Frontal cortex (tissue), 4 donors: Measurements from ENCODE around the gene TRAF2. TPM values are rescaled to one million over a fixed set of nuclear protein-coding genes. Genes with fewer than 3 reads are reported as not detected.
A peak's percentile ranks its signal among the peaks of the same experiment; 100 is the strongest.
"Not testable (repeated sequence)": the region's sequence is repeated elsewhere in the genome, so short reads cannot be mapped to it uniquely, and the experiment has no call there.

Experiments
- DNase-seq, 2 donors: peaks; one replicate each; pipeline ENCODE4 v3.0.0; 2012; ENCODE audit warnings: low spot score in 2 of 2
- FAIRE-seq: peaks from 2 replicates; lab custom pipeline; 2012; peaks lifted over from hg19 to GRCh38; lab: Jason Lieb, UNC
- total RNA-seq: library from RNA; depleted of rRNA; stranded (reverse); fragments of >200 nt; gene quantifications from one replicate; pipeline ENCODE4 v1.2.3, GENCODE V29; 2014
- donor health status: control.
- donor health status: control.
- donor health status: control.

TRAF2 gene
- total RNA-seq, 1 donor from 2014 or later = 7.3 TPM

DNA sequence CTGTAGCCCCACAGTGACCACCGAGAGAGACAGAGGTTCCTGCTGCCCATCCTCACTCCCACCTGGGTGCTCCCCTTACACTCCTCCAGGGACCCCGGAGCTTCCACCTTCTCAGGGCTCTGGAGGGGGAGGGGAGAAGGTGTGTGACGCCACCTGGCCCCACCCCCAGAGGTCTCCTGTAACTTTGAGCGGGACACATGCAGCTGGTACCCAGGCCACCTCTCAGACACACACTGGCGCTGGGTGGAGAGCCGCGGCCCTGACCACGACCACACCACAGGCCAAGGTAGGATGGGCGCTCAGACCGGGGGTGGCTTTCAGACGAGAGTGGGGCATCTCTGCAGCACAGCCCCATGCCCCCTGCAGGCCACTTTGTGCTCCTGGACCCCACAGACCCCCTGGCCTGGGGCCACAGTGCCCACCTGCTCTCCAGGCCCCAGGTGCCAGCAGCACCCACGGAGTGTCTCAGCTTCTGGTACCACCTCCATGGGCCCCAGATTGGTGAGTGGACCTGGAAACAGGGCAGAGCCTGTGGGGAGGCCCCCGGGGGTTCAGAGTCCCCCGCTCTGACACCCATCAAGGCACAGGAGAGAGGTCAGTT, 29.7 kb upstream of the TRAF2 start:
- FAIRE-seq (no peak), DNase-seq (no peak)

DNA sequence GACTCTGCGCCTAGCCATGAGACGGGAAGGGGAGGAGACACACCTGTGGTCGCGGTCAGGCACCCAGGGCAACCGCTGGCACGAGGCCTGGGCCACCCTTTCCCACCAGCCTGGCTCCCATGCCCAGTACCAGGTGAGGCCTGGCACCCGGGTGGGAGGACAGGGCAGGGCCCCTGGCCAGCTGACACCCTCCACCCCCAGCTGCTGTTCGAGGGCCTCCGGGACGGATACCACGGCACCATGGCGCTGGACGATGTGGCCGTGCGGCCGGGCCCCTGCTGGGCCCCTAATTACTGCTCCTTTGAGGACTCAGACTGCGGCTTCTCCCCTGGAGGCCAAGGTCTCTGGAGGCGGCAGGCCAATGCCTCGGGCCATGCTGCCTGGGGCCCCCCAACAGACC, 29.1 kb upstream of the TRAF2 start:
- no peak for FAIRE-seq
- no peak for DNase-seq

DNA sequence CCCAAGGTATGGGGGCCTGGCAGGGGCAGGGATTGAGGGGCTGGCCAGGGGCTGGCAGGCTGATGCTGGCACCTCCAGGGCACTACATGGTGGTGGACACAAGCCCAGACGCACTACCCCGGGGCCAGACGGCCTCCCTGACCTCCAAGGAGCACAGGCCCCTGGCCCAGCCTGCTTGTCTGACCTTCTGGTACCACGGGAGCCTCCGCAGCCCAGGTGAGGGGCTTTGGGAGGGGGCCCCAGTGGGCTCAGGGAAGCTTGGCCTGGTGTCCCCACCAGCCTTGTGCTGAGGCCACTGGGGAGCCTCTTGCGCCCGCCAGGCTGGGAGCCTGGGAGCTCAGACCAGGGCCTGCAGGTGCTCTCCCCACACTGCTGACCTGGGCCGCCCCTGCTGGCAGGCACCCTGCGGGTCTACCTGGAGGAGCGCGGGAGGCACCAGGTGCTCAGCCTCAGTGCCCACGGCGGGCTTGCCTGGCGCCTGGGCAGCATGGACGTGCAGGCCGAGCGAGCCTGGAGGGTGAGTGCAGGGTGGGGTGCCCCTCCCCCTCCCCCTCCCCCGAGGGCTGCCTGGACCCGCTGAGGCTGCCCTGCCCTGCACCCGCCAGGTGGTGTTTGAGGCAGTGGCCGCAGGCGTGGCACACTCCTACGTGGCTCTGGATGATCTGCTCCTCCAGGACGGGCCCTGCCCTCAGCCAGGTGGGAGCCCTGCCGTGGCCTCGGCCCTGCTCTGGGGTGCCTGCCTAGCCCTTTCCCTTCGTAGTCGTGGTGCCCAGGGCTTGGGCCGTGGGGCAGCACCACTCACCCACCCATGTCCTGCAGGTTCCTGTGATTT, 28.5 kb upstream of the TRAF2 start:
- DNase-seq = no peak

DNA sequence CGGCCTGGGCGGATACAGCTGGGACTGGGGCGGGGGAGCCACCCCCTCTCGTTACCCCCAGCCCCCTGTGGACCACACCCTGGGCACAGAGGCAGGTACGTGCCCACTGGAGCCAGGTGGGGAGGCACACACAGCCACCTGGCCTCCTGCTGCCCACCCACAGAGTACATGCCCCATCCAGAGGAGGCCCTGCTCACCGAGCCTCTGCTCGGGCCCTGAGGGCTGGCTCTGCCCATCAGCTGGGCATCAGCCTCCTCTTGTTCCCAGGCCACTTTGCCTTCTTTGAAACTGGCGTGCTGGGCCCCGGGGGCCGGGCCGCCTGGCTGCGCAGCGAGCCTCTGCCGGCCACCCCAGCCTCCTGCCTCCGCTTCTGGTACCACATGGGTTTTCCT, 27.9 kb upstream of the TRAF2 start:
- FAIRE-seq (no peak), DNase-seq (no peak)

More for the DNA sequence above, 28.5 kb upstream of the TRAF2 start:
- FAIRE-seq = no peak

DNA sequence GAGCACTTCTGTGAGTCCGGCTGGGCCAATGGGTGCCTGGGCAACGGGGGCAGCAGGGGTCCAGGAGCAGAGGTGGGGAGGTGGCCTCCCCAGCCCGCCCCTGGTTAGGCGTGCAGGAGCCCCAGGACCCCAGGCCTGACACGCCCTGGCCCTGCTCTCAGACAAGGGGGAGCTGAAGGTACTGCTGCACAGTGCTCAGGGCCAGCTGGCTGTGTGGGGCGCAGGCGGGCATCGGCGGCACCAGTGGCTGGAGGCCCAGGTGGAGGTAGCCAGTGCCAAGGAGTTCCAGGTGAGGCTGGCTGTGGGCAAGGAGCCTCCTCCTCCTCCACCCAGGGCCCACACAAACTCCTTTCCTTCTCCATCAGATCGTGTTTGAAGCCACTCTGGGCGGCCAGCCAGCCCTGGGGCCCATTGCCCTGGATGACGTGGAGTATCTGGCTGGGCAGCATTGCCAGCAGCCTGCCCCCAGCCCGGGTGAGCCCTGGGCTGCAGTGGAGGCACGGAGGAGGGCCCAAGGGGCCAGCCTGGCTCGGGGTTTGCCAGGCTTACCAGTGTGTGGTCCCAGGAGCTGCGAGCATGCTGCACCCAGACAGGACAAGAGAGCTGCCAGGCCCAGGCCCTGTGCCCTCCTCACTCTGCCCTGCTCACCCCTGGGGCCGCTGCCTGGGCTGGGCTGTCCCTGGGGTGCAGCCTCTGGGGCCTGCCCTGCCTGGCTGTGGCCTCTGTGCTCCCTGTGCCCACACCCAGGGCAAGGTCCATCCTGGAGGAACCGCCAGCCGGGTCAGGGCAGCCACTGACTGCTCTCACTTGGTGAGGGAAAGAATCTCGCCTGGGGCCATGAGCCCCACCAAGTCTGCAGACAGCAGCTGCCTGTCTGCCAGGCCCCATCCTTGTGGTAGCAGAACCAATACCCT, 27.2 kb upstream of the TRAF2 start:
- DNase-seq = peak in 1 of 2 donors; percentile 76
- no peak for FAIRE-seq

DNA sequence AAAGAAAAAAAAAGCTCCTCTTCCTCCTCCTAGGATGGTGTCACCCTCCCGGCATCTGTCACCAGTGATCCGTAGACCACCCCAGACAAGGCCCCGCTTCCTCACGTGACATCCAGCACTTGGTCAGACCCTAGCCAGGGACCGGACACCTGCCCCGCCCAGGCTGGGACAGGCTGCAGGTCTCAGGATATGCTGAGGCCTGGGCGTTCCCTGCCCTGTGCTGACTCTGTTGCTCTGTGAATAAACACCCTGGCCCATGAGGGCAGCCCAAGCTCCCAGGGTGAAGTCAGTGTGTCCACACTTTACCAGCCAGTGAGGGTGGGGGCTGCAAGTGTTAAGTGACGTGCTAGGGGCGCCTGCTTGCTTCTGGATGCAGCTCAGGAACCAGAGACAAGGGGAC, 25.8 kb upstream of the TRAF2 start:
- FAIRE-seq (no peak), DNase-seq (no peak)

DNA sequence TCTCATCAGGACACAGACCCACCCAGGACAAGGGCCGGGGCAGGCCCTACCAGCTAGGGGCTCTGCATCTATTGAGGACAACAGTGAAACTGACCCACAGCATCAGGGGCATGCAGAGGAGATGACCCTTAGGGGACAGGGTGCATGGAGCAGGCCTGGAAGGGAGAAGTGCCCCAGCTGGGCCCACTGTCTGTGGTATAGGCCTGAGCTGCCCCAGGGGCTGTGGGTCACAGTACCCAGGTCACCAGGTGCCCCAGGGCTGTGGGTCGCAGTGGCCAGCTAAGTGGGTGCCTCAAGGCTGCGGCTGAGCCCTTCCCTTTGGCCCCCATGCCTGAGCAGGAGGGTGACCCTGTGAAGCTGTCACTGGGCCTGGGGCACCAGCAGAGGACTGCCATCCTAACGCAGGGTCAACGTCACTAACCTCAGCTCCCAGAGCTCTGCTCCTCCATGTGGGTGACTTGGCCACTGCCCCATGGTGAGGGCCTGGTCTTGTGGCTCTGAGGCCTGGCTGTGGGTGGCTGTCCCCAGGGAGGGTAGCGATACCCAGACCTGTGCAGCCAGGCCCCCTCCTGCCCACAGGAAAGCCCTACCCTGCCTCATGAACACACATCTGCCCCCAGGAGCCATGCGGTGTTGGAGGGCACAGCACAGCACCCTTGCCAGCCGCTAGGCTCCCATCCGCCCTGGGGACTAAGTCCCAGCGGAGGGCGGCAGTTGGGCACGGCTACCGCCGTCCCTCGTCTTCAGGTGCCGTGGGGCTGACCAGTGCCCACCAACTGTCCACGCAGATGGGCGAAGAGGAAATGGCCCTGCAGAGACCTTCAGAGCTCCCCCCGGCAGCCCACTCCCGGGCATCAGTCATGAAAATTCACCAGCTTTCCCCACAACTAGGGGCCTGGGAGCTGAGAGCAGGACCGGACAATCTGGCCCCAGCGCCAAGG, 25.1 kb upstream of the TRAF2 start:
- DNase-seq (no peak), FAIRE-seq (no peak)

DNA sequence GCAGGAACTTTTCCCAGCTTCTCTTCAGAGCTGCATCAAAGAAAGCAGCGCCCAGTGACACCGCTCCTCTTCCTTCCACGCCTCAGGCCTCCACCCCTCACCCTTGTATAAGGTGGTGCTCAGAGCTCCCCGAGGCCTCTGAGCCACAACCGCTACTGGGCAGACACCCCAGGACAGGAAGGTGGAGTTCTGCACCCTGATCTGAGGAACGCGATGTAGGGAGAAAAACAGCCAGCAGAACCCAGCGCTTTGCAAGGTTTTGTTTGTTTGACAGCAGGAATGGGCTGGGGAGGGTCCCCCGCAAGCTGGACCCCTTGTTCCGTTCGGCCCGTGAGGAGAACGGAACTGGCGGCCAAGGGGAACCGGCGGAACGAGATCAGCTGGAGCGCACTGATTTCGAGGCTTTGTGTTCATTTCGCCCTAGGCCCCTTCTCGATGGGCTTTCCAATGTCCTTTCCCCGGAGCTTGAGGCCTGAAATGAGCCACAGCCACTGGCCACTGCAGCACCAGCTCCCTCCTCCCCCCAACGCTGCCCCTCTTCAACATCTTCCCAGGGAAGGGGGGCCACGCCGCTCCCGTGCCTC, 24.4 kb upstream of the TRAF2 start:
- DNase-seq (no peak), FAIRE-seq (no peak)

DNA sequence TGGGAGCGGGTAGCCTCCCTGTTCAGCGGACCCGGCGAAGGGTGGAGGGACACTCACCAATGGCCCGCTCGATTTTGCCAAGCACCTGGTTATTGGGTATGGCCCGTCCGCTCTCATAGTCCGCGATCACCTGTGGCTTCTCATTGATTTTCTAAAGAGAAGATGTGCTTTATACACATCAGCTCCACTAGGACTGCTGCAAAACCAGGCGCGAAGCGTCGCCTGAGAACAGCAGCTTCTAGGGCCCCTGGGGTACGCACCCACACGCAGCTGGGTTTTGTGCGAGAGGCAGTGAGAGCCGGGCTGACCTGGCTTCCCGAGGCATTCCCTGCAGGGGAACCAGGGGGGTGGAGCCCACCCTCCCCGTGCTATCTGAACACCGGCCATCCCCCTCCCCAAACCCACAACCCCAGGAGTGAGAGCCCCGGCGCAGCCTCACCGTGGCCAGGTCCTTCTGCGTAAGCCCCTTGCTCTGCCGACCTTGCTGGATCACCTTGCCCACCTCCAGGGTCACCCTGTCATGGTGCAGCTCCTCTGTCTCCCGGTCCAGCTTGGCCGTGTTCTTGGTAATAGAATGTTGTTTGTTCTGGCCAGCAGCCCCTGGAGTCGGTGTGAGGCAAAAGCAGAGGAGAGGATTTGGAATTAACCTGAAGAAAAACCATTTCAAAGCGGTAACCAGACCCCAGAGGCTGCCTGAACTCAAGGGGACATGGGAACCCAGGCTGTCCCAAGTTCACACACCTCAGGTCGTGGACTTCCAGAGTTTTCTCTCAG, 23.3 kb upstream of the TRAF2 start:
- FAIRE-seq (no peak), DNase-seq (no peak)

DNA sequence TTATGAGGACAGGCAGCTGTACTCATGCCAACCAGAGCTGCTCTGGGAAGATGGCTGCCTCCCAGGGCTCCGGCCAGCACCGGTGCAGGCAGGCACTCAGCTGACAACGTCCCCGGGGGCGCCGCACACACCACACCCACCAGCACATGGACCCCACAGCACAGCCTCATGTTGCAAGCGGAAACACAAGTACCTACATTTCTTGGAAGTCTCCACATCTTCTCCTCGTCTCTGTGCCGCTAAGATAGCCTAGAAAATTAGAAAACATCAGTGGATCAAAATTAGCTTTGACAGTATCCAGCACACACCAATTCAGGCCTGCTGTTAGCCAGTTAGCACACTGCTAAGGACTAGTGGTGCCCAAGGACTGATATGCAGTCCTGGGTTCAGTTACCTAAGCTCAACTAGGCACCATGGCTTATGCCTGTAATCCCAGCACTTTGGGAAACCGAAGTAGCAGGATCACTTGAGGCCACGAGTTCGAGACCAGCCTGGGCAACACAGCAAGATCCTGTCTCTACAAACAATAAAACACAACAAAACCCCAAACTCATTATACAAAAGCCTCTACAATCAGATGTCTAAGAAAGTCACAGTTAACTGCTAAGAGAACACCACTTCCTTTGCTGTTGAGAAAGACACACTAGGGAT, 22.6 kb upstream of the TRAF2 start:
- no peak for DNase-seq
- FAIRE-seq = no peak

DNA sequence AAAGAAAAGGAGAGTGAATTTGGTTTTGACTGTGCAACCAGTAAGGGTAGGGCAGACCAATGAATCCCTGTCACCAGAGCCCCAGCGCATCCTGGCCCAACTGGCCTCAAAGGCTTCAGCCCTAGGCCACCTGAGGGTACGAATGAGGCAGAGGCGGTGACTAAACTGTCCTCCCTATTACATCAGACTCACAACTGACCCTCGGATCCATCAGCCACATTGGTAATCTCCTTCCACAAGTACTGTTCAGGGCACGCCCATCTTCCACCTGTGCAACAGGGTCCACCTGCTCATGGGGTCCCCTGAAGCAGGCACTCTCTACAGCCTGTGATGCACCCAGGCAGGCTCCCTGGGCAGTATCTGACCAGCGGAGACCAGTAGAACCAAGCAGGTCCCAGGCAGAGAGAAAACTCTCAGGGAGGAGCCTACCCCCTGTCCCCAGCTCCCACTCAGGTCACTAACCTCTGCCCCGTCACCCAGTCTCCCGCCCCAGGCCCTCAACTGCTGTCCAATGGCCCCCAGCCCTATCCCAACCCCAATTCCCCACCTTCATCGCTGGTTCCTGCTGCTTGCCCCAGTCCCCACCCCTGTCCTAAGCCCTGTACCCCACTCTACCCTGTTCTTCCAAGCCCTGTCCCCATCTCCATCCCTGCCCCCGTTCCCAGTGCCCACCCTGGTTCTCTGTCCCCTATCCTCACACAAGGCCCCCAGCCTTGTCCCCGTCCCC, 21.1 kb upstream of the TRAF2 start:
- DNase-seq = no peak
- FAIRE-seq = no peak

DNA sequence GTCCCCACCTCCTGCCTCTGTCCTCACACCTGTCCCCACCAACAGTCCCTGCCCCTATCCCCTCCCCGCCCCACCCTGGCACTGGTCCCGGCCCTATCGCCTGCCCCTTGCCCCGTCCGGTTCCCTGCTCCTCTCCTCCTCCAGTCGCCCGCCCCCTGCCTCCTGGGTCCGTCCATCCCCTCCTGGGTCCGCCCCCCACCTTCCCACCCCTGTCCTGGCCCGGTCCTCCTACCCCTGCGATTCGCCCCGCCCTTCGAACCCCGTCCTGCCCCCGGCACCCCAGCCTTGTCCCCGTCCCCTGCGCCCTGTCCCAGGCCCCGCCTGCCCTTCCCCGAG, 20.6 kb upstream of the TRAF2 start:
- DNase-seq = no peak
- no peak for FAIRE-seq

DNA sequence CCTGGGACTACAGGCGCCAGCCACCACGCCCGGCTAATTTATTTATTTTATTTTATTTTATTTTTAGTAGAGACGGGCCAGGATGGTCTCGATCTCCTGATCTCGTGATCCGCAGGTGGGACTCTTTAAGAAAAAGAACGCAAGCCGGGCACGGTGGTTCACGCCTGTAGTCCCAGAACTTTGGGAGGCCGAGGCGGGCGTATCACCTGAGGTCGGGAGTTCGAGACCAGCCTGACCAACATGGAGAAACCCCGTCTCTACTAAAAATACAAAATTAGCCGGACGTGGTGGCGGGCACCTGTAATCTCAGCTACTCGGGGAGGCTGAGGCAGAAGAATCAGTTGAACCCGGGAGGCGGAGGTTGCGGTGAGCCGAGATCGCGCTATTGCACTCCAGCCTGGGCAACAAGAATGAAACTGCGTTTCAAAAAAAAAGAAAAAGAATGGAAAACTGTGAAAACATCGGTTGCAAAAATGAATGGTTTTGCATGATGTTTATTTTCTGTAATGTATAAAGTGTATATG, 19.4 kb upstream of the TRAF2 start:
- FAIRE-seq, DNase-seq: not testable (repeated sequence)

DNA sequence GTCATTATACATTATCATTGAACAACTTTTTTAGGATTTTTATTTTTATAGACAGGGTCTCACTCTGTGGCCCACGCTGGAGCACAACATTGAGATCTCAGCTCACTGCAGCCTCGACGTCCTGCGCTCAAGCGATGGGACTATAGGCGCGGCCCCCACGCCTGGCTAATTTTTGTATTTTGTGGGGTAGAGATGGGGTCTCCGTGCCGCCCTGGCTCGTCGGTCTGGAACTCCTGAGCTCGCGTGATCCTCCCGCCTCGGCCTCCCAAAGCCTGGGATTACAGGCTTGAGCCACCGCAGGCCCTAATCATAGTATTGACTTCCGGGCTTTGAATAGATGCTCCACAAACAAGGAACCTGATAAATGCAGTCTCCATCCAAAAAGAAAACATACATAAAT, 18.8 kb upstream of the TRAF2 start:
- DNase-seq = no peak
- FAIRE-seq = no peak

DNA sequence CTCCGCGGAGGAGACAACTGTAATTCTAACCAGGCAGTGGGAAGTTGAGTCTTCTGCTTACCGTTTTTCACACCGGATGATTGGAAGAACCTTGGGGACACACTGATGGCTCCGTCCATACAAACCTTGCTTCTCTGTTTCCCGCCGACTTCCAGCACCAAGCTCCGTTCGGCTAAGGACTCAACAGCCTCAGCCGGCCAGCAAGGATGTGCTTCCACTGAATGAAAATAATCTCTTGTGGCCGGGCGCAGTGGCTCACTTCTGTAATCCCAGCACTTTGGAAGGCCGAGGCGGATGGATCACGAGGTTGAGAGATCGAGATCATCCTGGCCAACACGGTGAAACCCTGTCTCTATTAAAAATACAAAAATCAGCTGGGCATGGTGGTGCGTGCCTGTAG, 18.4 kb upstream of the TRAF2 start:
- FAIRE-seq = no peak
- no peak for DNase-seq

DNA sequence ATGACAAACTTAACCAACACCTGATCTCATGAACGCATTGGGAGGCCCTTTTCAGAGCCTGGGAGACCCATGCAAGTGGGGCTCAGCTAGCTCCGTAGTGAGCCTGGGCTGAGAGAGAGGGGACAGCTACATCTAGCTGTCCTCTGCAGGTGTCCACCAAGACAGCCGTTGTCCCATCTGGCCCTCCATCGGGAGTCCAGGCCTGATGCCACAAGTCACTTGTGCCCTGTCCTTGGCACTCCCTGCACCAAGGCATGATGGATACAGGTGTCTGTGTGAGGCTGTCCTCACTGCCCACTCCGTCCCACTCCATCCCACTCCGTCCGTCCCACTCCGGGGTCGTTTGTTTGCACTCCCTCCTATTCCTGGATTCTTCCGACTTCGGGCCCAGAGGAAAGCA, 17.7 kb upstream of the TRAF2 start:
- no peak for FAIRE-seq
- DNase-seq = no peak

DNA sequence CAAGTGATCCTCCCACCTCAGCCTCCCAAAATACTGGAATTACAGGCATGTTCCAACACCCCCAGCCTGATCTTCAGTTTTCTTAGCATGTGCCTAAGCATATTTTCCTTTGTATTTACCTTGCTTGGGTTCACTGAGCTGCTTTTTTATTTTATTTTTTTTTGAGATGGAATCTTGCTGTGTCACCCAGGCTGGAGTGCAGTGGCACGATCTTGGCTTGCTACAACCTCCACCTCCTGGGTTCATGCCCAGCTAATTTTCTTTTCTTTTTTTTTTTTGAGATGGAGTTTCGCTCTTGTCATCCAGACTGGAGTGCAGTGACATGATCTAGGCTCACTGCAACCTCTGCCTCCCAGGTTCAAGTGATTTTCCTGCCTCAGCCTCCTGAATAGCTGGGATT, 16.7 kb upstream of the TRAF2 start:
- not testable (repeated sequence) for FAIRE-seq, DNase-seq
